Pancreas (tissue), 10 donors: ENCODE measurements around the gene MAP2K5. TPM values are rescaled to one million over a fixed set of nuclear protein-coding genes. Genes with fewer than 3 reads are reported as not detected.
A peak's percentile ranks its signal among the peaks of the same experiment; 100 is the strongest.

ENCODE experiments used
- ATAC-seq, 4 donors: fragments of 200-7000 bp; cut with Tn5 transposase; one replicate each; pipeline versions ENCODE4 v1.8.0 to v1.9.1; 2020; ENCODE audit warnings: mild to moderate bottlenecking in 4 of 4, moderate library complexity in 4 of 4
- DNase-seq, 6 donors: peaks; one replicate each; pipeline ENCODE4 v3.0.0-alpha.2; 2020
- FAIRE-seq: peaks from 2 replicates; lab custom pipeline; 2012; peaks lifted over from hg19 to GRCh38; lab: Jason Lieb, UNC
- H3K27ac ChIP-seq, 4 donors: fragments of 200-600 bp; sonication (generic); 1 replicate in 3 of 4; 2 replicates in 1 of 4; pipeline versions ENCODE4 v1.5.0 to v1.8.0; 2020
- H3K27me3 ChIP-seq, 4 donors: fragments of 200-600 bp; one replicate each; pipeline ENCODE4 v1.8.0; 2021
- H3K36me3 ChIP-seq, 3 donors: fragments of 200-600 bp; sonication (generic) in 1 of 3; one replicate each; pipeline versions ENCODE4 v1.5.0 to v1.8.0; 2020 to 2021
- H3K4me1 ChIP-seq, 3 donors: fragments of 200-600 bp; one replicate each; pipeline ENCODE4 v1.8.0; 2021
- H3K4me3 ChIP-seq, 4 donors: fragments of 200-600 bp; sonication (generic) in 2 of 4; one replicate each; pipeline versions ENCODE4 v1.5.0 to v1.8.0; 2020 to 2021
- H3K9me3 ChIP-seq, 4 donors: fragments of 200-600 bp; one replicate each; pipeline ENCODE4 v1.8.0; 2021
- WGBS, 2 donors: extraction: QIAGEN DNeasy Blood & Tissue Kit; methylation state at CpG; one replicate each; pipeline ENCODE4 v1.1.7; 2013; 5-methylcytosine and 5-hydroxymethylcytosine counted together
- intact Hi-C, 3 donors: fragments of 100-400 bp; cut with DNase I; formaldehyde crosslinking; loops; one replicate each; pipeline versions ENCODE4 v1.11.1 to v1.14.2; 2022
- polyA plus RNA-seq, 2 donors: library from polyadenylated mRNA; stranded (reverse); fragments of 200-250 nt; gene quantifications; one replicate each; pipeline ENCODE4 v1.2.3, GENCODE V29; 2013
- total RNA-seq, 6 donors: library from RNA; stranded (reverse); fragmentation: NEBNext Ultra II Directional in 4 of 6; extraction: Animal tissue kit (Norgen Biotek cat#: 25700) in 4 of 6; gene quantifications; one replicate each; pipeline versions ENCODE4 v1.2.1 to v1.2.4, GENCODE V29; 2021 to 2023
- TF ChIP-seq, protein P1 (sequence below), 4 donors: fragments of 200-600 bp; sonication (generic) in 3 of 4; IDR thresholded peaks; one replicate each; pipeline versions ENCODE4 v1.5.0 to v1.8.0; 2021; ENCODE audit warnings: antibody characterized with exemption in 4 of 4
- donor health status: healthy with polysubstance abuse.
- donor health status: DM: no; HTN: no; CAD: no; lungs with moderate emphysema.
- donor health status: DM: no; HTN: no; CAD: no.
- donor health status: control.
- donor health status: control.
- donor health status: Bipolar disorder and iron deficiency.
- donor health status: DM: yes; HTN: yes; CAD: no.
- donor health status: DM: no; HTN: no; CAD: no.
- donor health status: DM: no; HTN: no; CAD: no.
- donor health status: DM: yes; HTN: yes; CAD: no.

The MAP2K5 gene
- total and polyA plus RNA-seq, 8 donors: 5.5 to 14.8 (median 10.0) TPM

GRCh38 chr15:67839929-67840748, 297.6 kb downstream of the MAP2K5 start, which contains the start of gene RNU6-1:
RNU6-1 (minus strand) TSS chr15:67840045.
- Histone ChIP-seq H3K4me3 (peak within 1 kb of the TSS; percentile 82 to 95 (median 93)), H3K27ac (peak within 1 kb of the TSS; percentile 91 to 99 (median 96)), H3K9me3 (no peaks in the 10 kb centered on the region), H3K4me1 (peaks cover 0 to 14% (median 4%) of the 10 kb centered on the region in 3 donors), H3K36me3 (no peaks in the 10 kb centered on the region), H3K27me3 (no peaks in the 10 kb centered on the region)
- DNase-seq (peak; percentile 90 to 96 (median 93)), FAIRE-seq (peak; percentile 80), ATAC-seq (peak; percentile 88 to 95 (median 93))
- intact Hi-C loops: loop anchor here in 2 of 3 donors (5.0 to 10.0 kb wide), 2 partner anchors 375 to 893 kb away; no protein-coding TSS in a partner anchor
- 0 to 1% methylated on average over 56 to 62 of the region's 62 CpGs for WGBS, 2 donors
- TF ChIP-seq, protein P1, sequence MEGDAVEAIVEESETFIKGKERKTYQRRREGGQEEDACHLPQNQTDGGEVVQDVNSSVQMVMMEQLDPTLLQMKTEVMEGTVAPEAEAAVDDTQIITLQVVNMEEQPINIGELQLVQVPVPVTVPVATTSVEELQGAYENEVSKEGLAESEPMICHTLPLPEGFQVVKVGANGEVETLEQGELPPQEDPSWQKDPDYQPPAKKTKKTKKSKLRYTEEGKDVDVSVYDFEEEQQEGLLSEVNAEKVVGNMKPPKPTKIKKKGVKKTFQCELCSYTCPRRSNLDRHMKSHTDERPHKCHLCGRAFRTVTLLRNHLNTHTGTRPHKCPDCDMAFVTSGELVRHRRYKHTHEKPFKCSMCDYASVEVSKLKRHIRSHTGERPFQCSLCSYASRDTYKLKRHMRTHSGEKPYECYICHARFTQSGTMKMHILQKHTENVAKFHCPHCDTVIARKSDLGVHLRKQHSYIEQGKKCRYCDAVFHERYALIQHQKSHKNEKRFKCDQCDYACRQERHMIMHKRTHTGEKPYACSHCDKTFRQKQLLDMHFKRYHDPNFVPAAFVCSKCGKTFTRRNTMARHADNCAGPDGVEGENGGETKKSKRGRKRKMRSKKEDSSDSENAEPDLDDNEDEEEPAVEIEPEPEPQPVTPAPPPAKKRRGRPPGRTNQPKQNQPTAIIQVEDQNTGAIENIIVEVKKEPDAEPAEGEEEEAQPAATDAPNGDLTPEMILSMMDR (IDR thresholded peaks at IDR 0.05): no peak

- peak in 4 of 6 donors; percentile 31 to 77 (median 54) for DNase-seq
- Histone ChIP-seq H3K27ac (peak overlapping the region; percentile 91 to 99 (median 96)), H3K4me1 (peaks cover 0 to 14% (median 4%) of the 10 kb centered on the region in 3 donors), H3K27me3 (no peaks in the 10 kb centered on the region), H3K4me3 (peak overlapping the region; percentile 82 to 95 (median 93)), H3K9me3 (no peaks in the 10 kb centered on the region), H3K36me3 (no peaks in the 10 kb centered on the region)
- intact Hi-C loops: no loop called here
- no peak for FAIRE-seq
- TF ChIP-seq, protein P1 (IDR thresholded peaks at IDR 0.05): no peak
- peak; percentile 13 to 37 (median 26) for ATAC-seq
- WGBS, 2 donors: 3 to 5% methylated on average over 17 of the region's 17 CpGs
These were observed 298.4 kb downstream of the MAP2K5 start for GRCh38 chr15:67840749-67841512.

DNA sequence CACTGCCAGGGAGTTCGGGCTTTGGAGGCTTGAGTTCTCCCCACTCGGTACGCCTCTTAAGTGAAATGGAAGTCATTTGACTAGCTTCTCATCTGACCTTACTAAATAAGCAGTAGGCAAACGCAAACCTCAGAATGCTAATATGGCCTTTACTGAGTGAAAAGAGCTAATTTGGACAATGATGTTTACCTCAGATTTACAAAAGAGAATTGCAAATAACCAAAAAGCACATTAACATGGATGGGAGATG, 298.9 kb downstream of the MAP2K5 start:
- H3K4me3 ChIP-seq: peak overlapping the region in 2 of 4 donors; percentile 92 to 95
- intact Hi-C loops: no loop called here
- ATAC-seq: no peak
- TF ChIP-seq, protein P1 (IDR thresholded peaks at IDR 0.05): no peak
- H3K27me3 ChIP-seq: no peaks in the 10 kb centered on the region
- H3K36me3 ChIP-seq: no peaks in the 10 kb centered on the region
- no peak for FAIRE-seq
- DNase-seq: no peak
- no peaks in the 10 kb centered on the region for H3K9me3 ChIP-seq
- 29 to 41% methylated on average over 4 of the region's 4 CpGs for WGBS, 2 donors
- peaks cover 0 to 14% (median 4%) of the 10 kb centered on the region in 3 donors for H3K4me1 ChIP-seq
- H3K27ac ChIP-seq: peak overlapping the region in 1 of 4 donors; percentile 99

- H3K27me3 ChIP-seq: no peaks in the 10 kb centered on the region
- H3K36me3 ChIP-seq: no peaks in the 10 kb centered on the region
- 83 to 87% methylated on average over 7 of the region's 7 CpGs for WGBS, 2 donors
- no peak for DNase-seq
- FAIRE-seq: no peak
- no peak overlapping the region for H3K27ac ChIP-seq
- no peak for ATAC-seq
- H3K4me1 ChIP-seq: peaks cover 0 to 14% (median 4%) of the 10 kb centered on the region in 3 donors
- H3K4me3 ChIP-seq: no peak overlapping the region
- intact Hi-C loops: no loop called here
- TF ChIP-seq, protein P1 (IDR thresholded peaks at IDR 0.05): no peak
- no peaks in the 10 kb centered on the region for H3K9me3 ChIP-seq
These were observed 300.6 kb downstream of the MAP2K5 start for GRCh38 chr15:67843092-67843501.
